OCI-M2 (cell line): Measurements from ENCODE around the gene B4GALNT3.

ENCODE experiments used
- DNase-seq: peaks from one replicate; lab custom pipeline; 2025; ENCODE audit not compliant: unreplicated experiment; lab: John Stamatoyannopoulos, UW

The B4GALNT3 gene

GRCh38 chr12:508795-509194, 49.1 kb downstream of the B4GALNT3 start:
- DNase-seq = no peak

DNA sequence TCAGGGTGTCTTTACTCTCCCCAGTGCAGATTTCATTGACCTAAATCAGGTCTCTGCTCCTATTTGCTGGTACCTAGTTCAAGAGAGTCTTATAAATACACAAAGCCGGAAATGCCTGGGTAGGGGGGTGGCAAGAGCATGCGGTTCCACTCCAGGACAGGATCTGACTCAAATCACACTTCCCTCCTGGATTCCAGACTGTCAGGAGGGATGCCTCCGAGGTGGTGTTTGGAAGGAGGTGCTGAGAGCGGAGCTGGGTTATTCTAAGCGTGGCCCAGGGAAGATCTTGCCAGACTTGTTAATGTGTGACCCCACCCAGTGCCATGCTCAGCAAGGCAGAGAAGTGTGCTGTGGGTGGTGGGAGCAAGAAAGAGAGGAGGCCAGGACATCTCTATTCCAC, 49.8 kb downstream of the B4GALNT3 start:
- DNase-seq = no peak

- no peak for DNase-seq
Measured at GRCh38 chr12:510071-510825, 50.5 kb downstream of the B4GALNT3 start.

DNA sequence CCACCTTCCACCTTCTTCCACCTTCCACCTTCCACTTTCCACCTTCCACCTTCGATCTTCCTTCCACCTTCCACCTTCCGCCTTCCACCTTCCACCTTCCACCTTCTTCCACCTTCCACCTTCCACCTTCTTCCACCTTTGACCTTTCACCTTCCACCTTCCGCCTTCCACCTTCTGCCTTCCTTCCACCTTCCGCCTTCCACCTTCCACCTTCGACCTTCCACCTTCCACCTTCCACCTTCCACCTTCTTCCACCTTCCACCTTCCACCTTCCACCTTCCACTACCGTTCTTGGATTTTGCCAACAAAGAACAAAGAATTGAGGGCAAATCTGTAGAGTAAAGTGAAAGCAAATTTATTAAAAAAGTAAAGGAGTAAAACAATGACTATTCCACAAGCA, 53.2 kb downstream of the B4GALNT3 start:
- no peak for DNase-seq

DNA sequence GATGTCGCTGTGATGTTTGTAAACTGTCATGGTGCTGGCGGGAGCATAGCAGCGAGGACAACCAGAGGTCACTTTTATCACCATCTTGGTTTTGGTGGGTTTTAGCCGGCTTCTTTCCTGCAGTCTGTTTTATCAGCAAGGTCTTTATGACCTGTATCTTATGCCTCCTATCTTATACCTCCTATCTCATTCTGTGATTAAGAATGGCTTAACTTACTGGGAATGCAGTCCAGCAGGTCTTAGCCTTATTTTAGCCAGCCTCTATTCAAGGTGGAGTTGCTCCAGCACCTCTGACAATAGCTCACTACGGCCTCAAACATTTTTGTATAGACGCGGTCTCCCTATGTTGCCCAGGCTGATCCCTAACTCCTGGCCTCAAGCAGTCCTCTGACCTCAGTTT, 53.7 kb downstream of the B4GALNT3 start:
- DNase-seq = no peak

GRCh38 chr12:517538-517937, 57.8 kb downstream of the B4GALNT3 start:
- DNase-seq = no peak

GRCh38 chr12:520119-520518, 60.4 kb downstream of the B4GALNT3 start:
- no peak for DNase-seq

- no peak for DNase-seq
Measured at GRCh38 chr12:522692-523378, 63.1 kb downstream of the B4GALNT3 start.

- DNase-seq = no peak
Measured at GRCh38 chr12:524167-524951, 64.6 kb downstream of the B4GALNT3 start.

- DNase-seq = no peak
Measured at GRCh38 chr12:526089-526488, 66.3 kb downstream of the B4GALNT3 start.

DNA sequence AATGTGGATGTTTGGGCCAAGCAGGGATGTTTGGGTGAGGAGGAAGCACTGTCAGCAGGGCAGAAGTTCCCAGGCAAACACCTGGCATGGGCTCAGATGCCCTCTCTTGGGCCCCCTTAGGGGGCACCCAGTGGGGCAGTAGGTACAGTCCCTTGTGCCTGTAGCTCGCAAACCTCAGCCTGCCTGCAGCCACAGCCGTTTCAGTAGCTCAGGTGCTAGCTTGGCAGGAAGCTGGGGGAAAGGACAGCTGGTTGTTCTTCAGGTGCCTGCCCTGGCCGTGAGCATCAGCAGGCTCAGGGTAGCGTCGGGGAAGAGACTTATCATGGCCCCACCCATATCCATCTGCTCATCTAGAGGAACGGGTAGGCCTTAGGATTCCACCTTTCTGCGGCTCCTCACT, 67.5 kb downstream of the B4GALNT3 start:
- no peak for DNase-seq

DNA sequence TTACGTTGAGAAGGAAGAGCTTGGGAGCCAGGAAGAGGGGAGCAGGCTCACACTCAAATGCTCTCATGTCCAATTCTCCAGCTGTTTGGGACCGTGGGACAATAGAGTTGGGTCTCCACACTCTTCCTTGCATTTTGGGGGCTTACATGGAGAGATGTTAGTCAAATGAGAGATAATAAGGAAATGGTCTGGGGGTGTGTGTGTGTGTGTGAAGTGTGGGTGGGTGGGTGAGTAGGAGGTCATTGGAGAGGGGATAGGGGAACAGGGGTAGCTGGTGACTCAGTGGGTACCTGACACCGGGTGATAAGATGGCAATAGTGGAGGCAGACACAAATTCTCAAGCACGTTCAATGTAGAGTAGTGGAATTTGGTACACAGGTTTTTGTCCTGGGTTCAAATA, 68.0 kb downstream of the B4GALNT3 start:
- DNase-seq = no peak

- DNase-seq = no peak
Measured at GRCh38 chr12:530308-530707, 70.6 kb downstream of the B4GALNT3 start.

GRCh38 chr12:530821-531220, 71.1 kb downstream of the B4GALNT3 start:
- DNase-seq = no peak

- DNase-seq = no peak
Measured at GRCh38 chr12:531951-532585, 72.3 kb downstream of the B4GALNT3 start.

DNA sequence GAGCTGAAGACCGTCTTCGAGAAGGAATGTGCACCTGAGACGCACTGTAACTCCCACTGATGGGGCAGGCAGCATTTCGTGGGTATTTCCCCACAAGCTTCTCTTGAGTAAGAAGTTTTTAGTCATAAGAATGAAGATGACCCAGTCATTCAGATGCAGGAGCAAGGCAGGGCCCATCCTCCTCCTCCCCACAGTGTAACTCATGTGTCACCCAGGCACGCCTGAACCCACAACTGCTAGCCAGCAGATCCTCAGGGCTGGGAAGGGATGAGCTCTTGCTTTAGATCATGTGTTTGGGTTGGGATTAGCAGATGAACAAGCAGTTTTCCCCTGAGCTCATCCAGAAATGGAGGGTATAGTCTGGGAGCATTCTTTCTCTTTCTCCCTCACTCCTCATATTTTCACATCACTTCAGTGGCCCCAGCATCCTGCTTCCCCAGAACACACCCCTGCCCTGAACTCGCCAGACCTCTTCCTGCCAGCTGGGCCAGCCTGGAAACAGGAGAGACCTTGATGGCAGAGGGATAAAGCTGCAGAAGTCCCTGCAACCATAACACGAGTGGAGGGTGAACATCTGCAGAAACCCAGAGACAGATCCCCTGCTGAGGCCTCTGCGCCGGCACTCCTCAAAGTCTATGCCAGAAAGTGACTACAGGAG, 73.3 kb downstream of the B4GALNT3 start:
- no peak for DNase-seq

DNA sequence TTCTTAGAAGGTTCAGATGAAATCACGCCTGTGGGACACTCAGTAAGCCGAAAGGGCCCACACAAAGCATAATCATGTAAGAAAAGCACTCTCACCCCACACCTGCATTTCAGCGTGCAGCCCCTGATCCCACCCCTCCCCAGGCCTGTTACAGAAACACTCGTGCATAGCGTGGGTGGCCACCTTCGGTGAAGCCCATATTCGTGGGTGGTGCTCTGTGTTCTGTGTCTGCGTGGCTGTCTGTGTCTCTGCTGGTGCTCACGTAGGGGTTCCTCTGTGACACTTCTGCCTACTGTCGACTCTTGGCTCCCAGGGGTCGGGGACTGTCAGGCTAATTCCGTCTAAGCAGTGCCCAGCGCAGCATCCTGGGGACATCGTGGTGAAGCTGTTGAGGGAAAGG, 74.0 kb downstream of the B4GALNT3 start:
- DNase-seq = no peak

- DNase-seq = no peak
Measured at GRCh38 chr12:534216-534615, 74.5 kb downstream of the B4GALNT3 start.

GRCh38 chr12:535396-535795, 75.7 kb downstream of the B4GALNT3 start:
- no peak for DNase-seq

DNA sequence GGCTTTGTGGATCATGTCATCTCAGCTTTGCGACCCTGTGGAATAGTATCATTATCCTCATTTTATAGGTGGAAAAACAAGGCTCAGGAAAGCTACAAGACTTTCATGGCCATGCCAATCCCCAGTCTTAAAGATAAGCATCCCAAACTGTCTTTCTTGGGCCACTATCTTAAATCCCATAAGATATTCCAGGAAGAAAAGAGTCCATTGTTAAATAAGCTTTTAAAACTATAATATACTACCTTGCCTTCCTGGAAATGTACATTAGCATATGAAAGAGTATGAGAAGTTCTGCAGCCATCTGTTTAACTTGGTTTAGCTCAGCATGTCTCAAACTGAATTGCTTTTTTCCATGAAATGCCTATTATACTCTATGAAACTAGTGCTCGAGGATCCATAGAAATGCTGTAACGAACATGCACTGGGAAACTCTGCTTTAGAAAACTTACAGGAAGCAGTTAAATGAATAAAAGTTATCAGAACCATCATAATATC, 77.1 kb downstream of the B4GALNT3 start:
- DNase-seq = no peak

DNA sequence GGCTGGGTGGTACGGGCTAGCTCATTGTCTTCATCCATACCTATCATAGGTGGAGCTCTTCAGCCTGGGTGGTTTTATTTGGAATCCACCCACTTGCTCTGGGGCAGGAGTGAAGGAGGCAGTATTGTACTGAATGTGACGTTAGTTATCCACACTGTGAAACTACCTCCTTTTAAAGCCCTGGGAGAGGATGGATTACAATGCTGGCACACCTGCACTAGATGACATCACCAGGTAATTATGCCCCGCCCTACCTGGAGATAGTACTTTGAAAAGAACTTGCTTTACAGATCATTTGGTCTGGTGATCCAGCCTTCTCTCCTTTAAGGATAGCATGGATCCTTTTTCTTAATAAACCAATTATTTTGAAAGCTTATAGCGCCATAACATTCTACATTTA, 78.0 kb downstream of the B4GALNT3 start:
- DNase-seq = no peak
